GM06990 (cell line): ENCODE measurements around the gene CTNNA2.
"Not testable (repeated sequence)": the region's sequence is repeated elsewhere in the genome, so short reads cannot be mapped to it uniquely, and the experiment has no call there.

Source experiments
- DNase-seq: peaks from one replicate; pipeline ENCODE4 v3.0.0-alpha.2; 2011; ENCODE audit not compliant: insufficient read length; ENCODE audit errors: extremely low read depth
- H3K27me3 ChIP-seq: replicated peaks from 2 replicates; pipeline ENCODE4 v1.6.0; 2011; ENCODE audit warnings: low read length; ENCODE audit not compliant: control insufficient read depth, insufficient read depth
- H3K36me3 ChIP-seq: 2 replicates; pipeline ENCODE4 v1.5.1; 2011; ENCODE audit warnings: low read length; ENCODE audit not compliant: control insufficient read depth, insufficient read depth
- H3K4me3 ChIP-seq: replicated peaks from 2 replicates; pipeline ENCODE4 v1.5.1; 2011; ENCODE audit warnings: low read depth, mild to moderate bottlenecking, control low read depth, low read length
- TF ChIP-seq, protein P1 (sequence below): IDR thresholded peaks from 2 replicates; pipeline ENCODE4 v1.5.1; 2011; ENCODE audit warnings: low read length, control low read depth, mild to moderate bottlenecking, inconsistent platforms; ENCODE audit not compliant: insufficient read depth, poor library complexity, severe bottlenecking

CTNNA2 gene

DNA sequence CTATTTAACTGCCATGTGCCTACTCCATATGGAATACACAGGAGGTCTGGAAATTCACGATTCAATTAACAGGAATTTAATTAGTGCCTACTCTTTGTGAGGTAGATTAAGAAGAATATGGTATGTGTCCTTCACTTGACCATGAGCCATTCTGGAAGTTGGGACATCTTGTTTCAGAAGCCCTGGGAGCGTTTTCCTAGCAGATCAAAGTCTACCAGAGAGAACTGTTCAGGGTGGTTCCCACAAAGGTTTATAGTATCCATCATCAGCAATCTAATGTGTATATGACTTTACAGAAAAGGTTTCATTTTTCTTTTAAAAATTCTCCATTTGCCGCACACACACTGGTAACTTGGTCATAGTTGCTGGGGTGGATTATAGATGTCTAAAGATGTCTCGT lies 632.6 kb downstream of the CTNNA2 start:
- Histone ChIP-seq H3K36me3 (no peaks in the 10 kb centered on the region), H3K27me3 (no peaks in the 10 kb centered on the region), H3K4me3 (no peak overlapping the region)
- no peak for DNase-seq
- TF ChIP-seq, protein P1, sequence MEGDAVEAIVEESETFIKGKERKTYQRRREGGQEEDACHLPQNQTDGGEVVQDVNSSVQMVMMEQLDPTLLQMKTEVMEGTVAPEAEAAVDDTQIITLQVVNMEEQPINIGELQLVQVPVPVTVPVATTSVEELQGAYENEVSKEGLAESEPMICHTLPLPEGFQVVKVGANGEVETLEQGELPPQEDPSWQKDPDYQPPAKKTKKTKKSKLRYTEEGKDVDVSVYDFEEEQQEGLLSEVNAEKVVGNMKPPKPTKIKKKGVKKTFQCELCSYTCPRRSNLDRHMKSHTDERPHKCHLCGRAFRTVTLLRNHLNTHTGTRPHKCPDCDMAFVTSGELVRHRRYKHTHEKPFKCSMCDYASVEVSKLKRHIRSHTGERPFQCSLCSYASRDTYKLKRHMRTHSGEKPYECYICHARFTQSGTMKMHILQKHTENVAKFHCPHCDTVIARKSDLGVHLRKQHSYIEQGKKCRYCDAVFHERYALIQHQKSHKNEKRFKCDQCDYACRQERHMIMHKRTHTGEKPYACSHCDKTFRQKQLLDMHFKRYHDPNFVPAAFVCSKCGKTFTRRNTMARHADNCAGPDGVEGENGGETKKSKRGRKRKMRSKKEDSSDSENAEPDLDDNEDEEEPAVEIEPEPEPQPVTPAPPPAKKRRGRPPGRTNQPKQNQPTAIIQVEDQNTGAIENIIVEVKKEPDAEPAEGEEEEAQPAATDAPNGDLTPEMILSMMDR = no peak

DNA sequence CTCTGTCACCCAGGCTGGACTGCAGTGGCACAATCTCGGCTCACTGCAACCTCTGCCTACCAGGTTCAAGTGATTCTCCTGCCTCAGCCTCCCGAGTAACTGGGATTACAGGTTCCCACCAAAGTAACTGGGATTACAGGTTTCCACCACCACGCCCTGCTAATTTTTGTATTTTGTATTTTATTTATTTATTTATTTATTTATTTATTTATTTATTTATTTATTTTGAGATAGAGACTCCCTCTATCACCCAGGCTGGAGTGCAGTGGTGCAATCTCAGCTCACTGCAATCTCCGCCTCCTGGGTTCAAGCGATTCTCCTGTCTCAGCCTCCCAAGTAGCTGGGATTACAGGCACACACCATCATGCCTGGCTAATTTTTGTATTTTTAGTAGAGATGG lies 633.9 kb downstream of the CTNNA2 start:
- not testable (repeated sequence) for DNase-seq, H3K36me3 ChIP-seq, H3K4me3 ChIP-seq, H3K27me3 ChIP-seq

DNA sequence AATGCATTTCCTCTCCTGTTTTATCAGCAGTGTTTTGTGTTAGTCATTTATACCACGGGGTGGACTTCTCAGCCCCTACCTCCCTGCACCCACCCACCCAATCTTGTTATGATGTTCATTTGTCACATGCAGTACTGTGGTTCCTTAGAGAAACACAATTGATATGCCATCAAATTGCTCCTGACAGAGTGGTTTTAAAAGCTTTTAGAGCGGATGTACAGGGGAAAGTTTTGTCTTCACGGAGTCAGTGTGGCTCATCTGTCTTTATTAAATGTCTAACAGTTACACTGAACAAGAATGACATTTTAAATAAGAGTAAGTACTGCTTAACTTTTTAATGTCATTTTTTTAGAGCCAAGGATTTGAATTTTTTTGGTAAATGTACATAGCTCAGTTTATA lies 634.8 kb downstream of the CTNNA2 start:
- TF ChIP-seq, protein P1 = no peak
- Histone ChIP-seq H3K4me3 (no peak overlapping the region), H3K36me3 (no peaks in the 10 kb centered on the region), H3K27me3 (no peaks in the 10 kb centered on the region)
- no peak for DNase-seq

DNA sequence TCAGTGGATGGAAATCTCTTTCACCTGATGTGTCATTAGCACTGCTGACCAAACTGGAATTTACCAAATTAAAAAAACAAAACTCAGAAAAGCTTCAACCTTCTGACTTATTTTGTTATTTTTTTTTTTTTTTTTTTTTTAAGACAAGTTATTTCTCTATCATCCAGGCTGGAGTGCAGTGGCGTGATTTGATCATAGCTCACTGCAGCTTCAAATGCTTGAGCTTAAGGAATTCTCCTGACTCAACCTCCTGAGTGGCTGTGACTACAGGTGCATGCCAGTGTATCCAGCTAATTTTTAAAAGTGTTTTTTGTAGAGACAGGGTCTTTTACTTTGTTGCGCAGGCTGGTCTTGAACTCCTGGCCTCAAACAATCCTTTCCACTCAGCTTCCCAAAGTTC lies 636.1 kb downstream of the CTNNA2 start:
- no peaks in the 10 kb centered on the region for H3K36me3 ChIP-seq
- no peaks in the 10 kb centered on the region for H3K27me3 ChIP-seq
- H3K4me3 ChIP-seq = no peak overlapping the region
- TF ChIP-seq, protein P1 = no peak
- no peak for DNase-seq

DNA sequence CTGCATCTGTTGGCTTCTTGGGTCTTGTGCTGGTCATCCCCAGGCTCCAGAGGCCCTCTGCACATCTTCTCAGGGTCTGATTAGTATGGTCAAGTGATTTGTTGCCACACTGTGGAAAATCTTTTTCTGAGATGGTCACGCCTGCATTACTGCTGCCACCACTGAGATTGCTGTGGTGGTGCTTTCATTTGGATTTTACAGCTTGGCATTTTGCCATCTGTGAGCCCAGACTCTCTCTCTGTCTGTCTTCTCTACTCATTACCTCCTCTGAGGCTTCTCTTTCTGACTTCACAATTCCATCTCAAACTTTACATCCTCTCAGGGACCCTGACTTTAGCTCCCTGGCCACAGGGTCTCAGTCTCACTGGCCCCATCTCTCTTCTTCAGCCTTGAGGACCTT lies 637.1 kb downstream of the CTNNA2 start:
- DNase-seq = no peak
- TF ChIP-seq, protein P1 = no peak
- Histone ChIP-seq H3K4me3 (no peak overlapping the region), H3K36me3 (no peaks in the 10 kb centered on the region), H3K27me3 (no peaks in the 10 kb centered on the region)

DNA sequence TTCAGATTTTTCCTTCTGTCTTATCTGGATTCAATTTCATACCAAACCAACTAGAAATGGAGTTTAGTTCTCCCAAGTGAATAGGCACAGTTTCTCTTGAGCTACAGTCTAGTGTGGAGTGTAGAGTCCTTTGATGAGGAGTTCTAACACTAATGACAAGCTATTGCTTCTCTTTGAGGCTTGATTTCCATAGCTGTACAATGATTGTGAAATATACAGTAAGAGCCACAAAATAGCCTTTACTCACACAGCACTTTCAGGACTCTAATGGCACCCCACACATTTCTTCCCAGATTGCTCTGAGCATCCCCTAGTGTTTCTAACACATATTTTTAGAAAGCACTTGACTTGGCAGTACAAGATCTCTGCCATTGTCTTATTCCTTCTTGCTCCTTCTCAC lies 638.4 kb downstream of the CTNNA2 start:
- Histone ChIP-seq H3K27me3 (no peaks in the 10 kb centered on the region), H3K36me3 (no peaks in the 10 kb centered on the region), H3K4me3 (no peak overlapping the region)
- DNase-seq = no peak
- TF ChIP-seq, protein P1 = no peak
